T-helper 2 cell treated with Interferon-gamma antibody and Interleukin-4, amounts not matched to agents 100 ng/mL and 5 ng/mL, for 36 hours (primary cell): Measurements from ENCODE around the gene RABGGTA. TPM values are rescaled to one million over a fixed set of nuclear protein-coding genes. Genes with fewer than 3 reads are reported as not detected.

Experiments used
- intact Hi-C: fragments of 100-400 bp; cut with micrococcal nuclease; formaldehyde crosslinking; loops from one replicate; pipeline ENCODE4 v1.15.1; 2023
- total RNA-seq: library from RNA; stranded (reverse); gene quantifications from 2 replicates; pipeline ENCODE4 v1.2.3, GENCODE V29; 2022

The RABGGTA gene, protein sequence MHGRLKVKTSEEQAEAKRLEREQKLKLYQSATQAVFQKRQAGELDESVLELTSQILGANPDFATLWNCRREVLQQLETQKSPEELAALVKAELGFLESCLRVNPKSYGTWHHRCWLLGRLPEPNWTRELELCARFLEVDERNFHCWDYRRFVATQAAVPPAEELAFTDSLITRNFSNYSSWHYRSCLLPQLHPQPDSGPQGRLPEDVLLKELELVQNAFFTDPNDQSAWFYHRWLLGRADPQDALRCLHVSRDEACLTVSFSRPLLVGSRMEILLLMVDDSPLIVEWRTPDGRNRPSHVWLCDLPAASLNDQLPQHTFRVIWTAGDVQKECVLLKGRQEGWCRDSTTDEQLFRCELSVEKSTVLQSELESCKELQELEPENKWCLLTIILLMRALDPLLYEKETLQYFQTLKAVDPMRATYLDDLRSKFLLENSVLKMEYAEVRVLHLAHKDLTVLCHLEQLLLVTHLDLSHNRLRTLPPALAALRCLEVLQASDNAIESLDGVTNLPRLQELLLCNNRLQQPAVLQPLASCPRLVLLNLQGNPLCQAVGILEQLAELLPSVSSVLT
- total RNA-seq, result 45.9 and 54.4 TPM in 2 replicates

DNA sequence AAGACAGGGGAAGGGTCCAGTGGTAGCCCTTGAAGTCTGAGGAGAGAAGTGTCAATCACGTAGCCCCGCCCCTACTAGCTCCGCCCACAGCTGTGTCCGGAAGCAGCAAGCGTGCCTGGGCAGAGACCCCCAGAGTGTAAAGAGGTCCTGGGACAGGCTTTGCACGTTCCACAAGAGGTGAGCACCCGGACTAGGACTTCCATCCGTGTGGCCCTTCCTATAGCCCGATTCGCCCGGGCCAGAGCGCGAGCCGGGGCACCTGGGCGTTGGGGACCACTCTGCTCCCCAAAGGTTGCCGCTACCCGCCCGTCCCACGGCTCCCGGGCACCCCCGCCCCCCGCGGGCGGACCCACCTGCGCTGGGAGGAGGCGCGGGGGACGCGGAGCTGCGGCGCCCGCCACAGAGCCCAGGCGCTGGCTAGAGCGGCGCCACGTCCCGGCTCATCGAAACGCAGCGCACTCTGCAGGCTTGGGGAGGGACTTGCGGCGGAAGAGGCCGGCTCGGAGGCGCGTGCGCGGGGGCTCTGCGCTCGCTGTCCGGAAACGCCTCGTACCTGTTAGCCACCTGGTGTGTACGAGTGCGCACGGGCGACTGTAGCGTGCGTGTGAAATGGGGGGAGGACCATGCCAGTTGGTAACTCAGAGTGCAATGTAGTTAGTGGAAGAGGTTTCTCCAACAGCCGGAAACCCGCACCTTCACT, at the start of gene RABGGTA:
RABGGTA (minus strand) TSS at position 464 of the 700 bp plus-strand sequence. CDS start 482 bp downstream, outside the sequence.
- intact Hi-C loops, result loop anchor here (1.0 kb wide), 8 partner anchors 28 to 171 kb away; partner anchors contain the start of genes DHRS1, GMPR2, MDP1 and NEDD8

DNA sequence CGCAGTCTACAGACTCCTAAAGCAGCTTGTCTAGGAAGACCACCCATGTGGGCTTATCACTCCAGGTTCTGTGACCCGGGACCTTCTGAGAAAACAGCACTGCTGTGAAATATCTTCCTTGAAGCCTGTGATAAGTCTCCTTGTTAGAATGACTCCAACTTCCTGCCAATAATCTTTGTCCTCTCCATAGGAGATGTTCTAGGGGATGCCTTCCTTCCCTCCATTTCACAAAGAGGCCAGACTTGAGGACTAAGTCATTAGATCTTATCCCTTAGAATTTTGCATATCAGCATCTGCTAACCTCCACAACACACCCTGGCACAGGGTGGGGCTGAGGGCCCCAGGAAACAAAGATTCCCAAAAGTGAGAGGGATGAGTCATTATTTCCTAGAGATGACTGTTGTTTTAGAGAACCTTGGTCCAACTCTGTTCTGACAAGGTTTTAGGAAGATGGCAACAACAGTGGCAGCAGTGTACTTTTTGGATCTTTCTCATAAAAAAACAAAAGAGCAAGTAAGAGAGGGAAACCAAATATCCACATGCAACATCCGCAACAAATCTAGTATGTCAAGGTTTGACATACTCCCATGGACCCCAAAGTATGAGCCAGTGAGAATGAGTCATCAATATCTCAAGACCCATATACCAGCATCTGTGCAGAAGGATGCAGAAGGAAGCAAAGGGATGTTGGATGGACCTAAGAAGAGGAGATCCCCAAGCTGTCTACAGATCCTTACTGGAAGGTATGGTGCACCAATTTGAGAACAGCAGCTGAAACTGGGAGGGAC, 45.9 kb upstream of the RABGGTA start:
- intact Hi-C loops, result no loop called here

DNA sequence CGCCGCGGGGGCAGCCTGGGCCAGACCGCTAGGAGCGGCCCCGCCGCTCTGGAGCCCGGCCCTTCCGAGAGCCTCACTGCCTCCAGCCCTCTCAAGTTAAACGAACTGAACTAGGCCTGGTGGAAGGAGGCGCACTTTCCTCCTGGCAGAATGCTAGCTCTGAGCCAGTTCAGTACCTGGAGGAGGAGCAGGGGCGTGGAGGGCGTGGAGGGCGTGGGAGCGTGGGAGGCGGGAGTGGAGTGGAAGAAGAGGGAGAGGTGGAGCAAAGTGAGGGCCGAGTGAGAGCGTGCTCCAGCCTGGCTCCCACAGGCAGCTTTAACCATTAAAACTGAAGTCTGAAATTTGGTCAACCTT, 45.2 kb upstream of the RABGGTA start:
- intact Hi-C loops, result no loop called here

DNA sequence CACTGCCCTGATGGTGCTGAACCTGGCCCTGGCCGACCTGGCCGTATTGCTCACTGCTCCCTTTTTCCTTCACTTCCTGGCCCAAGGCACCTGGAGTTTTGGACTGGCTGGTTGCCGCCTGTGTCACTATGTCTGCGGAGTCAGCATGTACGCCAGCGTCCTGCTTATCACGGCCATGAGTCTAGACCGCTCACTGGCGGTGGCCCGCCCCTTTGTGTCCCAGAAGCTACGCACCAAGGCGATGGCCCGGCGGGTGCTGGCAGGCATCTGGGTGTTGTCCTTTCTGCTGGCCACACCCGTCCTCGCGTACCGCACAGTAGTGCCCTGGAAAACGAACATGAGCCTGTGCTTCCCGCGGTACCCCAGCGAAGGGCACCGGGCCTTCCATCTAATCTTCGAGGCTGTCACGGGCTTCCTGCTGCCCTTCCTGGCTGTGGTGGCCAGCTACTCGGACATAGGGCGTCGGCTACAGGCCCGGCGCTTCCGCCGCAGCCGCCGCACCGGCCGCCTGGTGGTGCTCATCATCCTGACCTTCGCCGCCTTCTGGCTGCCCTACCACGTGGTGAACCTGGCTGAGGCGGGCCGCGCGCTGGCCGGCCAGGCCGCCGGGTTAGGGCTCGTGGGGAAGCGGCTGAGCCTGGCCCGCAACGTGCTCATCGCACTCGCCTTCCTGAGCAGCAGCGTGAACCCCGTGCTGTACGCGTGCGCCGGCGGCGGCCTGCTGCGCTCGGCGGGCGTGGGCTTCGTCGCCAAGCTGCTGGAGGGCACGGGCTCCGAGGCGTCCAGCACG, 44.6 kb upstream of the RABGGTA start:
- intact Hi-C loops, result no loop called here

DNA sequence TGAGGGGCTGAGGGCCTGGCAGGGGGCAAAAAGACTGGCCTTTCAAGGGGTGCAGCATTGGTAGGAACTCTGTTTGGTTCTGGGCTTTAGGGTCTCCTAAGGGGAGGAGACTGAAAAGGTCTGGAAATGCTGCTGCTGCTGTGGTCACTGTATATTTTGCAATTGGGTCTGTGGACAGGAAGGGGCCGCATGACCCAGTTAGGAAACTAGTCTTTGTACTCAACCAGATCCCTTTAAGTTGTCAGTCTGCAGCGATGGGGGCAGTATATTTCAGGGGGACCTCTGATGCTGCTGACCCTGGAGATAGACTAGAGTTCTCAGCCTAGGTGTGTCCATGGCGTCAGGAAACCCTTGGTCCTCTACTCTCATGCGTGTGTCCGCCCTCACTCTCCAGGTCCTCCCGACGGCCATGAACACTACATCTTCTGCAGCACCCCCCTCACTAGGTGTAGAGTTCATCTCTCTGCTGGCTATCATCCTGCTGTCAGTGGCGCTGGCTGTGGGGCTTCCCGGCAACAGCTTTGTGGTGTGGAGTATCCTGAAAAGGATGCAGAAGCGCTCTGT, 43.9 kb upstream of the RABGGTA start:
- intact Hi-C loops, result no loop called here

DNA sequence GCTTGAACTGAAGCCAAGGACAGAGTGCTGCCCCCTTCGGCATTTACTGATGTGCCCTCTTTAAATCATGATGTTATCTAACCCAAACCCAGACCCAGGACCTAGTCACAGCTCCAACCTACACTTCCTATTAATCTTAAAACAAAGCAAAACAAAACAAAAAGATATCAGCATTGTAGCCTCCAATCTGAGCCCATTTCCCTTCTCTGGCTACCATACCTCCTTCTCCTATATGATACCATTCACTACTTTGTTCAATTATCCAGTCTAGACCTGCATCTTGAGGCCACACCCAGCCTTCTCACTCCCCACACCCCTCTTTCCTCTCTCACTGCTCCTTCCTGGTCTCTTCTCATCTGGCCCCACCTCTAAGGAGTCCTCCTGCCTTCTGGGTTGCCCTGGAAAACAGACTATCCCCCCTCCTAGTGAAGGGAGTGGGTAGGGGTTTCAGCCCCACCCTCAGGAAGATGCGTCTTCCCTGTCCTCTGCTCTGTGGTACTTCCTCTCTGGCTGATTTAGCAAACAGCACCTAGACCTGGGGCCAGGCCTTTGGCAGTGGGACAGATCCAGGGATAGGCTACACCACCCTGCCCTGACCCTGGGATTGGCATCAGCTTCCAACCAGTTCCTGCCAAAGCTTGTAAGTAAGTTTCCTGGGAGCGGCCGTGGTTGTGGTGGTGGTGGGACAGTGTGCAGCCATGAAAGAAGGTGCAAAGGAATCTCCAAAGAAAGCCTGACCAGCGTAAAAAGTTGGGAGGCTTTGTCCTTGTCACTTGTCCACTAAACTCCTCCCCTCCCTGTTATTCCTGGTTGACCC, 43.2 kb upstream of the RABGGTA start:
- intact Hi-C loops, result loop anchor here (5.0 kb wide), 1 partner anchor 118 kb away; no protein-coding TSS in a partner anchor

DNA sequence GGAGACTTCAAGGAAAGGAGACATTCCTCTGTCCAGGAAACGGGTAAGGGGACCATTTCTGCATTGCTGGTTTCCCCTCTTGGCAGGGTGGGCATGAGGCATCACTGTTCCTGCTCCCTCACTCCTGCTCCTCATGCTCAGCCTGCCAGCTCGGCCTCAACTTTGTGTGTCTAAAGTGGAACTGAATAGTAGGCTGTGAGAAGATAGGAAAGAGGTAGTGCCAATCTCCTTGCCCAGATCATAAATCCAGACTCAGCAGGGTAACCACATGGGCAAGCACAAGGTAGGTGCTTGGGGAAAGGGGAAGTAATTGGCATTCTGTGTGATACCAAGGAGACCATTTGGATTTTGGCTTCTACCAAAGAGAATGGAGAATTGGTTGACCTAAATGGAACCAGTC, 42.5 kb upstream of the RABGGTA start:
- intact Hi-C loops, result loop anchor here (5.0 kb wide), 1 partner anchor 118 kb away; no protein-coding TSS in a partner anchor

DNA sequence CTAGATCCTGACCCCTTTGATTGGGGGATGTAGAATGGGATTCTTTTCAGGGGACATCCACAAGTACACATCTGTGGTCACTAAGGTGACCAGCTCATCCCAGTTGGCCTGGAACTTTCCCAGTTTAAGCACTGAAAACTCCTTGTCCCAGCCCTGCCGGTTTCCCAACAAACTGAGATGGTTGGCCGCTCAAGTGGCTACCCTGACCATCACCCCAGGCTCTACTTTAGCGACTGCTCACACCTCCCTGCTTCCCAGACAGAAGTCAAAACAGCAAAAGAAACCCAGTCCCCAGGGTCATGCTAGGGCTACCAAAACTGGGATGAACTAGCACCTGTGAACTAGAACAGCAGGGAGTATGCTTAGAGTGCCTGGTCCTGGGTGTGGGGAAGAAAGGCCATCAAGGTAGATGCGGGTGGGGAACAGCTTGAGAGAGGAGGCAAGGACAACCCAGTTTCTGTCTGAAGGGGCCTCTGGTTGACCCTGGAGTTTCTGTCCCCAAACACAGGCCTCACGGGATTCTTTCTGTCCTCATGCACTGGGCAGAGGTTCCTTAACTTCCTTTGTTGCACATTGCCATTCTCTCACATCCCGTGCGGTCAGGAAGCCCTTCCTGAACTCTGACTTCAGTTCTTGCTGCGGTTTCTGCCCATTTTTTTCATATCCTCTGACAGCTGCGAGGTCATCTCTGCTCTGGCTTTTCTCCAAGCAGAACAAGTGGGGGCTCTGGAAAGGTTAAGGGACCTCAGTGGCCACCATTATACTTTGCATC, 41.5 kb upstream of the RABGGTA start:
- intact Hi-C loops, result loop anchor here (5.0 kb wide), 1 partner anchor 119 kb away; no protein-coding TSS in a partner anchor

DNA sequence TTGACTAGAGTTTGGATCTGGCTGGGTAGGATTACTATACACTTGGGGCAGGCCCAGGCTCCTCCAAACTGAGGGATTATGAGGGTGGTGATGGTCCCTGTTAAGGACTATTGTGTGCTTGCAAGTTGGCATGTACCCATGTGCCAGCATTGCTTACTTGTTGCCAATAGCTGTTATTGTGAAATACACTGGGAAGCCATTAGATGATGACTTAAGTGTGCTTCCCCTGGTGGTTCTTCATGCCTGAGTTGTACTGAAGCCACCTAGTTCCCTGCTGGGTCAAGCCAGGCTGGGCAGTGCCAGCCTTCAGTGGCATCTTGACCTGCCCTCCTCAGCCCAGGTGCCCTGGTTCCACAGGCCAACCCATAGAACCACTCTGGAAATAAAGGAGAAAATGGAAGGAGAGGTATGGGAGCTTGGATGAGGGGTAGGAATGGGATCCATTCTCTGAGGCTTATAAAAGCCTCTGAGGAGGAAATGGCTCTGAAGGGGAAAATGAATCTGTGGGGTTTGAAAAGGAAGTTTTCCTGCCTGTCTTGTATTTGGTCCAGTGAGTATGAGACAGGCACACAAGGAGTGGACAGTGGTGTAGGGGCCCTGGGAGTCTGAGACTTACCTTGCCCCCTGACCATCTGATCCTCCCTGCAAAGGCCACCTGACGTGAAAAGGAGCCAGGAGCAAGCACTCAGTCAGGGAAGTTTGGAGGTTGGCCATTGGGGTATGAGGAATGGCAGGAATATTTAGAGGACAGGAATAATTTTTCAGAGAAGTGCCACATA, 40.6 kb upstream of the RABGGTA start:
- intact Hi-C loops, result loop anchor here (1.0 to 5.0 kb wide), 3 partner anchors 21 to 120 kb away; partner anchors contain the start of gene CHMP4A

DNA sequence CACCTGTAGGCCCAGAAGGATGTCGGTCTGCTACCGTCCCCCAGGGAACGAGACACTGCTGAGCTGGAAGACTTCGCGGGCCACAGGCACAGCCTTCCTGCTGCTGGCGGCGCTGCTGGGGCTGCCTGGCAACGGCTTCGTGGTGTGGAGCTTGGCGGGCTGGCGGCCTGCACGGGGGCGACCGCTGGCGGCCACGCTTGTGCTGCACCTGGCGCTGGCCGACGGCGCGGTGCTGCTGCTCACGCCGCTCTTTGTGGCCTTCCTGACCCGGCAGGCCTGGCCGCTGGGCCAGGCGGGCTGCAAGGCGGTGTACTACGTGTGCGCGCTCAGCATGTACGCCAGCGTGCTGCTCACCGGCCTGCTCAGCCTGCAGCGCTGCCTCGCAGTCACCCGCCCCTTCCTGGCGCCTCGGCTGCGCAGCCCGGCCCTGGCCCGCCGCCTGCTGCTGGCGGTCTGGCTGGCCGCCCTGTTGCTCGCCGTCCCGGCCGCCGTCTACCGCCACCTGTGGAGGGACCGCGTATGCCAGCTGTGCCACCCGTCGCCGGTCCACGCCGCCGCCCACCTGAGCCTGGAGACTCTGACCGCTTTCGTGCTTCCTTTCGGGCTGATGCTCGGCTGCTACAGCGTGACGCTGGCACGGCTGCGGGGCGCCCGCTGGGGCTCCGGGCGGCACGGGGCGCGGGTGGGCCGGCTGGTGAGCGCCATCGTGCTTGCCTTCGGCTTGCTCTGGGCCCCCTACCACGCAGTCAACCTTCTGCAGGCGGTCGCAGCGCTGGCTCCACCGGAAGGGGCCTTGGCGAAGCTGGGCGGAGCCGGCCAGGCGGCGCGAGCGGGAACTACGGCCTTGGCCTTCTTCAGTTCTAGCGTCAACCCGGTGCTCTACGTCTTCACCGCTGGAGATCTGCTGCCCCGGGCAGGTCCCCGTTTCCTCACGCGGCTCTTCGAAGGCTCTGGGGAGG, 39.5 kb upstream of the RABGGTA start, which contains the start of gene LTB4R:
LTB4R (plus strand) TSS at position 857 of the 959 bp plus-strand sequence. CDS start 4,150 bp downstream, outside the sequence.
- intact Hi-C loops, result loop anchor here (1.0 to 5.0 kb wide), 3 partner anchors 22 to 121 kb away; partner anchors contain the start of gene CHMP4A

DNA sequence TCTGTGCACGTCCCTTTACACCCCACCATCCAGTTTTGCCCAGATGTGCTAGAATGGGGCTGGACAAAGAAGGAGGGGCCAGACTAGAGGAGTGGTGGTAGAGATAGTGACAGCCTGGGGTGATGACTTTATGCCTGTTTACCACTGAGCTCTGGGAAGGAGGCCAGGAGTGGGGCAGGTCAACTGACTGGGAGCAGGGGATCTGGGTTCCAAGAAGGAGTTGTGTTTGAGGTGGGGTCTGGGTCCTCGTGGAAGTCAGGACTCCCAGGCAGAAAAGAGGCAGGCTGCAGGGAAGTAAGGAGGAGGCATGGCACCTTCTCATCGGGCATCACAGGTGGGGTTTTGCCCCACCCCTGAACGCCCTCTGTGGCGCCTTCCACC, 38.9 kb upstream of the RABGGTA start:
- intact Hi-C loops, result loop anchor here (2.0 to 5.0 kb wide), 2 partner anchors 23 to 122 kb away; no protein-coding TSS in a partner anchor

DNA sequence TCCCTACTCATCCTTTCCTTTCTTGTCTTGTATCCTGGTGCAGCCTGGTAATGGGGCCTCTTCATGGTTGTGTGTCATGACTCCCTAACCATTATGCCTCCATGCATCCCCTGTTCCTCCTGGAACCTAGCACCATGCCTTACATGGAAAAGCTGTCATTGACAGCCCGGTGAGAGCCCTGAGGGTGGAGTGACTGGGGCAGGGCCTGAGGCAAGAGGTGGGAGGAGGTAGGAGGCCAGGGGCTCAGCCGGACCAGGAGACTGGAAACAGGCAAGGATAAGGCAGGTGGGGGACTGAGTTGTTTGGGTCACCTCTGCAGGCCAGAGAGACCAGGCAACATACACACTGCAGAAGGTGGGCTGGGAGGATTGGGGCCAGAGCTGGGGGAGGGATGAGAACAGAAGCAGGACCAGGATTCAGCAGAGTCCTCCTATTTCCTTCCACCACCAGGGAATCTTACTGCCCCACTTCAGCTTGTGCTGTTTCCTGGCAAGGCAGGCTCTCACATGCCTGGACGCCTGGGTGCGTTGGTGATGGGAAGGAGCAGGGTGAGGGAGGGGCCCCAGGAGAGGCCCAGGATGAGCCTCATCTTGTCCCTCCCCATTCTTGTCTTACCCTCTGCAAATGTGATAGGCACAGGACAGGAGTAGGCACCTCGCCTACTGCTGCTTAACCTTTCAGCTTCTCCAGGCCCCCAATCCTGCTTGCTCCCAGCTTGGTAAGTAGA, 38.3 kb upstream of the RABGGTA start, which contains the start of gene LTB4R2:
LTB4R2 (plus strand) TSS at position 603 of the 727 bp plus-strand sequence. CDS start 525 bp downstream, outside the sequence.
- intact Hi-C loops, result loop anchor here (2.0 to 5.0 kb wide), 2 partner anchors 23 to 123 kb away; no protein-coding TSS in a partner anchor

DNA sequence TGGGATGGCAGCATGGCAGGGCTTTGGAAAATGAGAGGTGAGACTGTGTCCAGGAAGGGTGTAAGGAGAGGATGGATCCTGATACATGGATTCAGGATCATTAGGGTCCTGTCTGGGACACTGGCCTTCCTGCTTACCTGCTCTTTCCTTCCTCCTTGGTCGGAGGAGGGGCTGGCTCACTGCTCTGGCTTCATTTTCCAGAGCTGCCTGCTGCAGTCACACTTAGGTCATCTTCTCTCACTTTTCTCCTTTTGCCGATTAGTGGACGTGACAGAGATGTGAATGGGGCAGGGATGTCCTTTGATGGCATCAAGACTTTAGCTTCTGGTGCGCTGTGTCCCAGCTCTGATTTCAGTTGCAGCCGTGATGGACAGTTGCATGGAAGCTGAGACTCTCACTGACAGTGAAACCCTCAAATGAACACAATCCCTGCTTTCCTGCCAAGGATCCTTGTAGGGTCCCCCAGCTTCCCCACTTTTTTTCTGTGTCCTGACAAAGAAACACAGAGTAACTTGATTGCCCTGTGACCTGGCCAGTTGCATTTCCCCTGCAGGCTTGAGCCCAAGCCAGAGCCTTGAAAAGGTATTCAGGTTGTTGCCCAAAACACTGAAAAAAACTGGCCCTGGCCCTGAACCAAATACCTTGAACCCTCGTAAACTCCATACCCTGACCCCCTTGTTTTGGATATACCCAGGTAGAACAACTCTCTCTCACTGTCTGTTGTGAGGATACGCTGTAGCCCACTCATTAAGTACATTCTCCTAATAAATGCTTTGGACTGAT, 37.1 kb upstream of the RABGGTA start:
- intact Hi-C loops, result loop anchor here (1.0 kb wide), 1 partner anchor 66 kb away; the partner anchor contains the start of gene TINF2
